GM12873 (cell line): ENCODE measurements around the gene KRTAP10-10.

Source experiments
- CTCF ChIP-seq: IDR thresholded peaks from 2 replicates; pipeline ENCODE4 v1.5.1; 2012; ENCODE audit warnings: low read depth, mild to moderate bottlenecking, moderate library complexity, low read length, control low read depth; ENCODE audit not compliant: insufficient read depth; ENCODE audit errors: missing control alignments

The KRTAP10-10 gene

GRCh38 chr21:44656868-44657267, 19.7 kb downstream of the KRTAP10-10 start:
- TF ChIP-seq CTCF = no peak

DNA sequence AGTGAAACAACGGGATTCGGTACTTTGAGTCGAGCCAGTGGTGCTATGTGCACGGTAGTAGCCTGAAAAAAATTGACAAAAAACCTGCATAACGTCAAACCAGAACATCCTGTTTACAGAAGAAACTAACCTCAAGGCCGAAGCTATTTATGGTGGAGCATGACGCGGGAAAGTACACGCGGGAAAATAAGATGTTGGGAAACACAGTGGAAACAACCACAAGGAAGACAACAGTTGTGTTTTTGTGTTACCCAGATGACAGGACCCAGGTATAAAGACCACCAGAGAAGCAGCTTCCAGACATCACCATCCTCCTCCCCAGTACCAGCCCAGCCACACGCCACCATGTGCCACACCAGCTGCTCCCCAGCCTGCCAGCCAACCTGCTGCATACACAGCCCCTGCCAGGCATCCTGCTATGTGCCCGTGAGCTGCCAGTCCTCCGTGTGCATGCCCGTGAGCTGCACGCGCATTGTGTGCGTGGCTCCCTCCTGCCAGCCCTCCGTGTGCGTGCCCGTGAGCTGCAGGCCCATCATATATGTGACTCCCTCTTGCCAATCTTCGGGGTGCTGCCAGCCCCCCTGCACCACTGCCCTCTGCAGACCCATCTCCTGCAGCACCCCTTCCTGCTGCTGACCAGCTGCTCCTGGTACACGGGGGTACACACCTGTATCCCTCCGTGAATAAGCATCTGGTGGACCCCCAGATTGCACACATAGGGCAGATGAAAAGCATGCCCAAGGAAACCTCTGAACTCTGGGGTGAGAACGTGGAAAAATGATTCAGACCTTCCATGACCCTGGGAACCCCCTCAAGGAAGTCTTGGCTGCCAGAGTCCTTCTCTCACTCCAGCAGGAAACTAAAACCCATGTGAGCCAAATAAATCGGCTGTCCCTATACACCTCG, 20.7 kb downstream of the KRTAP10-10 start, which contains the start of gene KRTAP12-3:
Gene KRTAP12-3 (plus strand): TSS at position 298 of the 906 bp plus-strand sequence. CDS start 48 bp downstream, at position 346.
- no peak for TF ChIP-seq CTCF

- no peak for TF ChIP-seq CTCF
Observed at GRCh38 chr21:44658541-44658910, 21.4 kb downstream of the KRTAP10-10 start.

GRCh38 chr21:44658913-44659595, 21.9 kb downstream of the KRTAP10-10 start:
- TF ChIP-seq CTCF = no peak

DNA sequence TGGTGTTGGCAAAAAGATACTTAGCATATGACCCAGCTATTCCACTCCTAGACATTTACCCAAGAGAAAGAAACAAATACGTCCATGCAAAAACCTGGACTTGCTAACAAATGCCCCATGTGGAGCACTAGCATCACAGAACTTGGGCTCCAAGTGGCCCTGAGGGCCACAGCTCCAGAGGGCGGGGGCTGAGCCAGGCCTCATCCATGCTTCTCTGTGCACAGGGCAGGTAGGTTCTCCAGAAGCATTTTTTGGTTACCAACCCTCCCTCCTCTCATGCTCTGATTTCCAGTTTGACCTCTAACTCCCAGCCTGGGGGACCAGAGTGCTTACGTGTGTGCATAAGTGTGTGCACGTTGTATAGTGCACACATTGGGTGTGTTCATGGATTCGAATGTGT, 27.5 kb downstream of the KRTAP10-10 start:
- no peak for TF ChIP-seq CTCF

GRCh38 chr21:44666401-44667320, 29.5 kb downstream of the KRTAP10-10 start, which contains the start of gene KRTAP12-2:
KRTAP12-2 (minus strand) TSS chr21:44666927; CDS start chr21:44666886, 41 bp downstream.
- no peak for TF ChIP-seq CTCF
